Astrocyte (in vitro differentiated cells and primary cell): ENCODE measurements around the gene CFAP157. TPM values are rescaled to one million over a fixed set of nuclear protein-coding genes. Genes with fewer than 3 reads are reported as not detected.

ENCODE experiments used
- DNase-seq: peaks from one replicate; pipeline ENCODE4 v3.0.0-alpha.2; 2010; ENCODE audit warnings: low read depth
- FAIRE-seq: peaks from 2 replicates; lab custom pipeline; 2011; peaks lifted over from hg19 to GRCh38; lab: Jason Lieb, UNC
- H2AFZ ChIP-seq: 2 replicates; pipeline ENCODE4 v1.6.0; 2012; ENCODE audit warnings: low read depth, low read length, inconsistent platforms
- H3K27ac ChIP-seq: 2 replicates; pipeline ENCODE4 v1.5.1; 2011; ENCODE audit warnings: low read depth, low read length, inconsistent platforms
- H3K27me3 ChIP-seq: 2 replicates; pipeline ENCODE4 v1.6.0; 2011; ENCODE audit warnings: low read length, inconsistent platforms; ENCODE audit not compliant: insufficient read depth
- H3K36me3 ChIP-seq: 2 replicates; pipeline ENCODE4 v1.5.1; 2011; ENCODE audit warnings: low read length, inconsistent platforms; ENCODE audit not compliant: insufficient read depth
- H3K4me1 ChIP-seq: 2 replicates; pipeline ENCODE4 v1.5.1; 2011; ENCODE audit warnings: low read length, inconsistent platforms; ENCODE audit not compliant: insufficient read depth
- H3K4me2 ChIP-seq: 2 replicates; pipeline ENCODE4 v1.6.0; 2012; ENCODE audit warnings: low read length, inconsistent platforms
- H3K4me3 ChIP-seq: 2 replicates; pipeline ENCODE4 v1.5.1; 2011; ENCODE audit warnings: low read depth, mild to moderate bottlenecking, low read length, inconsistent platforms; ENCODE audit not compliant: insufficient read depth
- H3K79me2 ChIP-seq: 2 replicates; pipeline ENCODE4 v1.6.0; 2012; ENCODE audit warnings: mild to moderate bottlenecking, low read length, inconsistent platforms; ENCODE audit not compliant: insufficient read depth
- H3K9ac ChIP-seq: 2 replicates; pipeline ENCODE4 v1.6.0; 2012; ENCODE audit warnings: mild to moderate bottlenecking, low read length, inconsistent platforms
- H3K9me3 ChIP-seq: 2 replicates; pipeline ENCODE4 v1.5.1; 2012; ENCODE audit warnings: low read depth, mild to moderate bottlenecking, low read length, inconsistent platforms; ENCODE audit not compliant: insufficient read depth
- H4K20me1 ChIP-seq: 2 replicates; pipeline ENCODE4 v1.6.0; 2012; ENCODE audit warnings: low read length, inconsistent platforms; ENCODE audit not compliant: insufficient read depth
- H3K27ac Mint-ChIP-seq: one replicate; pipeline ENCODE4 v1.8.0; 2021; ENCODE audit warnings: mild to moderate bottlenecking, mixed read lengths; ENCODE audit not compliant: unreplicated experiment
- H3K27me3 Mint-ChIP-seq: one replicate; pipeline ENCODE4 v1.8.0; 2021; ENCODE audit warnings: low read depth, mixed read lengths; ENCODE audit not compliant: unreplicated experiment
- H3K36me3 Mint-ChIP-seq: one replicate; pipeline ENCODE4 v1.8.0; 2021; ENCODE audit warnings: low read depth, mixed read lengths; ENCODE audit not compliant: unreplicated experiment
- H3K4me1 Mint-ChIP-seq: one replicate; pipeline ENCODE4 v1.8.0; 2021; ENCODE audit warnings: low read depth, mixed read lengths; ENCODE audit not compliant: unreplicated experiment
- H3K4me3 Mint-ChIP-seq: one replicate; pipeline ENCODE4 v1.8.0; 2021; ENCODE audit warnings: mild to moderate bottlenecking, moderate library complexity, mixed read lengths; ENCODE audit not compliant: unreplicated experiment
- H3K9me3 Mint-ChIP-seq: one replicate; pipeline ENCODE4 v1.8.0; 2021; ENCODE audit warnings: mild to moderate bottlenecking, mixed read lengths; ENCODE audit not compliant: unreplicated experiment
- CTCF ChIP-seq: IDR thresholded peaks from 2 replicates; pipeline ENCODE4 v1.5.1; 2011; ENCODE audit warnings: low read depth, mild to moderate bottlenecking, inconsistent platforms, low read length, moderate library complexity; ENCODE audit not compliant: insufficient read depth
- EZH2 ChIP-seq: IDR thresholded peaks from 2 replicates; pipeline ENCODE4 v1.6.1; 2012; ENCODE audit warnings: mild to moderate bottlenecking, low read length, inconsistent platforms; ENCODE audit not compliant: insufficient read depth
- total RNA-seq: library from RNA; stranded (reverse); gene quantifications from 2 replicates; pipeline ENCODE4 v1.2.1, GENCODE V29; 2021

CFAP157 gene
- total RNA-seq, 1 donor from 2014 or later, result 0.09 TPM

- Histone ChIP-seq H3K4me2 (peak overlapping the region; percentile 100), H3K4me3 (peak overlapping the region; percentile 50), H3K36me3 (no peaks in the 10 kb centered on the region), H3K4me1 (peaks cover 12% of the 10 kb centered on the region), H3K9me3 (no peaks in the 10 kb centered on the region), H2AFZ (no peak overlapping the region), H3K27me3 (no peaks in the 10 kb centered on the region), H3K9ac (peak overlapping the region; percentile 21), H4K20me1 (peaks cover 37% of the 10 kb centered on the region), H3K79me2 (peaks cover 9% of the 10 kb centered on the region), H3K27ac (no peak overlapping the region)
- H3K4me1 Mint-ChIP-seq, result peaks cover 2% of the 10 kb centered on the region
- H3K9me3 Mint-ChIP-seq, result no peaks in the 10 kb centered on the region
- H3K36me3 Mint-ChIP-seq, result peaks cover 6% of the 10 kb centered on the region
- no peak for DNase-seq
- no peak overlapping the region for H3K27ac Mint-ChIP-seq
- FAIRE-seq, result no peak
- TF ChIP-seq EZH2 (no peak), CTCF (no peak)
- H3K4me3 Mint-ChIP-seq, result peak overlapping the region; percentile 85
- peaks cover 4% of the 10 kb centered on the region for H3K27me3 Mint-ChIP-seq
These were observed 7.4 kb downstream of the CFAP157 start for GRCh38 chr9:127714020-127714750.

- Histone ChIP-seq H3K4me1 (peaks cover 12% of the 10 kb centered on the region), H4K20me1 (peaks cover 37% of the 10 kb centered on the region), H3K4me2 (peak overlapping the region; percentile 100), H3K4me3 (peak overlapping the region; percentile 92), H3K36me3 (no peaks in the 10 kb centered on the region), H3K79me2 (peaks cover 9% of the 10 kb centered on the region), H3K27ac (peak overlapping the region; percentile 52), H3K27me3 (no peaks in the 10 kb centered on the region), H3K9ac (peak overlapping the region; percentile 88), H2AFZ (peak overlapping the region; percentile 91), H3K9me3 (no peaks in the 10 kb centered on the region)
- FAIRE-seq, result no peak
- peaks cover 2% of the 10 kb centered on the region for H3K4me1 Mint-ChIP-seq
- peak overlapping the region; percentile 97 for H3K27ac Mint-ChIP-seq
- no peak for DNase-seq
- H3K9me3 Mint-ChIP-seq, result no peaks in the 10 kb centered on the region
- peaks cover 4% of the 10 kb centered on the region for H3K36me3 Mint-ChIP-seq
- peaks cover 4% of the 10 kb centered on the region for H3K27me3 Mint-ChIP-seq
- peak overlapping the region; percentile 99 for H3K4me3 Mint-ChIP-seq
- no peak for TF ChIP-seq EZH2
- TF ChIP-seq CTCF, result no peak
These were observed 8.2 kb downstream of the CFAP157 start for GRCh38 chr9:127714951-127715469.
